ENCODE measurements around the gene FXYD3. TPM values are rescaled to one million over a fixed set of nuclear protein-coding genes. Genes with fewer than 3 reads are reported as not detected.

Gene FXYD3
- total RNA-seq, 1 experiment from 2014 or later, result 17.4 TPM

- ATAC-seq (no peak), DNase-seq (ENCODE audit: low read depth, low spot score) (no peak)
- ChIA-PET POLR2A (no interaction called here), RAD21 (ENCODE audit: low non-redundant PET in 1 of 2, low total read pairs in 2 of 2, uncharacterized antibody in 2 of 2, unreplicated experiment in 2 of 2) (no interaction called here), CTCF (no interaction called here)
- Histone ChIP-seq H3K9me2 (ENCODE audit: insufficient read depth) (no peaks in the 10 kb centered on the region), H3K27me3 (ENCODE audit: insufficient read depth, low read length) (no peaks in the 10 kb centered on the region), H4K20me1 (ENCODE audit: insufficient read depth) (no peaks in the 10 kb centered on the region), H3K9me3 (ENCODE audit: control insufficient read depth in 1 of 2, insufficient read depth in 1 of 2, low read depth in 1 of 2, low read length in 2 of 2) (no peaks in the 10 kb centered on the region), H3K27ac (ENCODE audit: low read depth, low read length) (no peak overlapping the region), H3K4me1 (ENCODE audit: control insufficient read depth in 1 of 2, insufficient read depth in 2 of 2, low read length in 2 of 2) (peaks cover 8 to 42% of the 10 kb centered on the region in 2 experiments), H3K79me2 (ENCODE audit: insufficient read depth, low read length) (peaks cover 30% of the 10 kb centered on the region; the same call in 1 of the 2 replicates), H2AFZ (ENCODE audit: low read depth, low read length, poor library complexity, severe bottlenecking) (no peak overlapping the region), H3K9ac (ENCODE audit: low read length) (no peak overlapping the region), H3K4me2 (ENCODE audit: low read length) (no peak overlapping the region), H3K36me3 (ENCODE audit: control insufficient read depth in 1 of 2, insufficient read depth in 2 of 2, low read length in 2 of 2) (peaks cover 9 to 46% of the 10 kb centered on the region in 2 experiments), H3K4me3 (replicated peaks in 1 of 2; ENCODE audit: low read depth in 1 of 2, low read length in 2 of 2) (no peak overlapping the region)
- intact Hi-C loops (cut with micrococcal nuclease), result no loop called here
- TF ChIP-seq RAD21 (IDR thresholded peaks at IDR 0.05; ENCODE audit: low read depth), result no peak
- no peak for TF ChIP-seq SP1 (IDR thresholded peaks at IDR 0.05; ENCODE audit: low read depth)
- no peak for TF ChIP-seq CTCF (IDR thresholded peaks at IDR 0.05 in 2 of 3, conservative IDR thresholded peaks at IDR 0.05 in 1 of 3; ENCODE audit: borderline replicate concordance in 1 of 3, insufficient read depth in 1 of 3, low read depth in 2 of 3, low read length in 2 of 3)
- no peak for TF ChIP-seq SIN3A (IDR thresholded peaks at IDR 0.05; ENCODE audit: low read depth)
- TF ChIP-seq ZNF274 (IDR thresholded peaks at IDR 0.05; ENCODE audit: low read depth, low read length), result no peak
- no peak for TF ChIP-seq POLR2A (IDR thresholded peaks at IDR 0.05; ENCODE audit: borderline replicate concordance, extremely low read depth, insufficient read depth, insufficient read length)
- no peak for TF ChIP-seq FOSL1 (IDR thresholded peaks at IDR 0.05; ENCODE audit: low read depth)
- no peak for TF ChIP-seq YY1 (IDR thresholded peaks at IDR 0.05; ENCODE audit: extremely low read depth, insufficient replicate concordance, low read depth, low read length)
- TF ChIP-seq REST (IDR thresholded peaks at IDR 0.05; ENCODE audit: low read depth), result no peak
- no peak for TF ChIP-seq ZBTB33 (IDR thresholded peaks at IDR 0.05; ENCODE audit: extremely low read depth, insufficient replicate concordance, low read length)
- TF ChIP-seq TCF7L2 (IDR thresholded peaks at IDR 0.05; ENCODE audit: borderline replicate concordance, extremely low read depth, insufficient read depth, insufficient read length), result no peak
- no peak for TF ChIP-seq POLR2AphosphoS5 (IDR thresholded peaks at IDR 0.05; ENCODE audit: low read depth, low read length)
- TF ChIP-seq EGR1 (IDR thresholded peaks at IDR 0.05; ENCODE audit: low read depth), result no peak
- no peak for TF ChIP-seq JUND (IDR thresholded peaks at IDR 0.05)
- no peak for TF ChIP-seq ZFX (IDR thresholded peaks at IDR 0.05)
- TF ChIP-seq ATF3 (IDR thresholded peaks at IDR 0.05), result no peak
- TF ChIP-seq MAX (IDR thresholded peaks at IDR 0.05), result no peak
- TF ChIP-seq CBX3 (IDR thresholded peaks at IDR 0.05; ENCODE audit: low read depth), result no peak
- TF ChIP-seq CEBPB (IDR thresholded peaks at IDR 0.05; ENCODE audit: low read depth), result no peak
- no TSS peak for BruUV-seq (replicated peaks)
Observed at GRCh38 chr19:35156673-35157014, 41.0 kb downstream of the FXYD3 start.

Data from HCT116 (cell line).